Putamen (tissue), 1 donor: Measurements from ENCODE around the gene VWA8.
A peak's percentile ranks its signal among the peaks of the same experiment; 100 is the strongest.
"Not testable (repeated sequence)": the region's sequence is repeated elsewhere in the genome, so short reads cannot be mapped to it uniquely, and the experiment has no call there.

Experiments
- DNase-seq: peaks from one replicate; pipeline ENCODE4 v3.0.0-alpha.2; 2016; ENCODE audit warnings: low spot score

Gene VWA8

GRCh38 chr13:41848435-41849255, 112.3 kb downstream of the VWA8 start:
- DNase-seq, result no peak

GRCh38 chr13:41847216-41847615, 113.7 kb downstream of the VWA8 start:
- DNase-seq, result no peak

- DNase-seq, result no peak
Measured at GRCh38 chr13:41842036-41842620, 118.8 kb downstream of the VWA8 start.

- DNase-seq, result no peak
Measured at GRCh38 chr13:41837629-41838028, 123.3 kb downstream of the VWA8 start.

GRCh38 chr13:41835871-41836270, 125.0 kb downstream of the VWA8 start:
- no peak for DNase-seq

- DNase-seq, result not testable (repeated sequence)
Measured at GRCh38 chr13:41834697-41835096, 126.2 kb downstream of the VWA8 start.

- no peak for DNase-seq
Measured at GRCh38 chr13:41833831-41834230, 127.1 kb downstream of the VWA8 start.

- peak; percentile 42 for DNase-seq
Measured at GRCh38 chr13:41833201-41833600, 127.7 kb downstream of the VWA8 start.

GRCh38 chr13:41827507-41828213, 133.2 kb downstream of the VWA8 start:
- DNase-seq, result no peak

GRCh38 chr13:41825691-41826090, 135.2 kb downstream of the VWA8 start:
- DNase-seq, result no peak

- no peak for DNase-seq
Measured at GRCh38 chr13:41823476-41823875, 137.4 kb downstream of the VWA8 start.

GRCh38 chr13:41822560-41822959, 138.3 kb downstream of the VWA8 start:
- DNase-seq, result no peak

GRCh38 chr13:41821238-41821594, 139.7 kb downstream of the VWA8 start:
- DNase-seq, result no peak

GRCh38 chr13:41820581-41821237, 140.2 kb downstream of the VWA8 start:
- DNase-seq, result no peak

- no peak for DNase-seq
Measured at GRCh38 chr13:41816057-41816456, 144.9 kb downstream of the VWA8 start.

- no peak for DNase-seq
Measured at GRCh38 chr13:41813426-41813825, 147.5 kb downstream of the VWA8 start.

- no peak for DNase-seq
Measured at GRCh38 chr13:41812851-41813250, 148.1 kb downstream of the VWA8 start.

- DNase-seq, result no peak
Measured at GRCh38 chr13:41812237-41812636, 148.7 kb downstream of the VWA8 start.

GRCh38 chr13:41811588-41812021, 149.3 kb downstream of the VWA8 start:
- no peak for DNase-seq

GRCh38 chr13:41809962-41810361, 150.9 kb downstream of the VWA8 start:
- DNase-seq, result no peak

- DNase-seq, result not testable (repeated sequence)
Measured at GRCh38 chr13:41803445-41803735, 157.5 kb downstream of the VWA8 start.

- no peak for DNase-seq
Measured at GRCh38 chr13:41802684-41803444, 158.0 kb downstream of the VWA8 start.
